Uterus (tissue), 4 donors: ENCODE measurements around the gene OR7D2. TPM values are rescaled to one million over a fixed set of nuclear protein-coding genes. Genes with fewer than 3 reads are reported as not detected.

Source experiments
- DNase-seq, 2 donors: peaks; one replicate each; pipeline ENCODE4 v3.0.0-alpha.2; 2019 to 2020
- H3K27ac ChIP-seq, 2 donors: fragments of 200-600 bp; sonication (generic); 1 replicate in 1 of 2; 2 replicates in 1 of 2; pipeline ENCODE4 v1.5.1; 2016 to 2018
- H3K27me3 ChIP-seq, 2 donors: fragments of 200-600 bp; sonication (generic); one replicate each; pipeline ENCODE4 v1.5.1; 2018 to 2019; ENCODE audit warnings: control low read depth in 1 of 2
- H3K36me3 ChIP-seq, 2 donors: fragments of 200-600 bp; sonication (generic); one replicate each; pipeline ENCODE4 v1.5.1; 2019; ENCODE audit warnings: control low read depth in 1 of 2
- H3K4me1 ChIP-seq, 2 donors: fragments of 200-600 bp; sonication (generic); one replicate each; pipeline ENCODE4 v1.5.1; 2018 to 2019; ENCODE audit warnings: control low read depth in 1 of 2
- H3K4me3 ChIP-seq, 2 donors: fragments of 200-600 bp; sonication (generic); 1 replicate in 1 of 2; 2 replicates in 1 of 2; pipeline ENCODE4 v1.5.1; 2018 to 2019; ENCODE audit warnings: mild to moderate bottlenecking in 1 of 2
- H3K9me3 ChIP-seq, 2 donors: fragments of 200-600 bp; sonication (generic); one replicate each; pipeline ENCODE4 v1.5.1; 2019; ENCODE audit warnings: control low read depth in 1 of 2
- POLR2A ChIP-seq, 2 donors: fragments of 450-650 bp; IDR thresholded peaks; one replicate each; pipeline ENCODE4 v1.6.1; 2016; ENCODE audit warnings: antibody characterized with exemption in 2 of 2, mild to moderate bottlenecking in 1 of 2, moderate library complexity in 1 of 2
- intact Hi-C: fragments of 100-400 bp; cut with DNase I; formaldehyde crosslinking; loops from one replicate; pipeline ENCODE4 v1.15.1; 2023; ENCODE audit warnings: low total_unique reads
- total RNA-seq, 4 donors: library from RNA; depleted of rRNA in 3 of 4; stranded (reverse); fragments of >200 nt in 3 of 4; gene quantifications; one replicate each; pipeline versions ENCODE4 v1.1.0 to v1.2.4, GENCODE V29; 2014 to 2023
- TF ChIP-seq, protein P1 (sequence below), 4 experiments: fragments of 200-600 bp in 2 of 4; fragments of 450-650 bp in 2 of 4; sonication (generic) in 2 of 4; IDR thresholded peaks; one replicate each; pipeline ENCODE4 v1.5.1; 2016 to 2019; ENCODE audit warnings: antibody characterized with exemption in 4 of 4, mild to moderate bottlenecking in 2 of 4, moderate library complexity in 1 of 4
- donor health status: DM: yes; HTN: yes; CAD: no.

OR7D2 gene
- not detected for total RNA-seq

DNA sequence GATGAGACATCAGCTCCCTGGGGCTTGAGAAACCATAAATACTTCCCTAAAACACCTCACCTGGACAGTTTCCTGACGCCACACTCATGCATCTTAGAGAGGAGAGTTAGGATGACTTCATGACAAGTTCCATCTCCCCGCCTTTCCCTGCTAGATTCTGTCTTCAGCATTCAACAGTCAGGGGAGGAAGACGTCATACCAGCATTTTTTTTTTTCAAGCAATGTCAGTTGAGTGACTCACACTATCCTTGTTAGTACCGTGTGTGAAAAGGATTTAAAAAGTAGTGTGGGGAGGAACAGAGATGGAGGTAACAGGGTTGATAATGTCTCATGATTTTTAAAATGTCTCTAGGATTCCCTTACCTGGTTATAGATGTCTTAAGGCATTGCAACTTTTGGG is at the start of gene OR7D2:
Gene OR7D2 (plus strand): TSS at position 79 of the 400 bp plus-strand sequence. CDS start 6,803 bp downstream, outside the sequence.
- no peak for DNase-seq
- Histone ChIP-seq H3K27me3 (no peaks in the 10 kb centered on the region), H3K36me3 (no peaks in the 10 kb centered on the region), H3K9me3 (no peaks in the 10 kb centered on the region), H3K4me1 (no peaks in the 10 kb centered on the region), H3K4me3 (no peak within 1 kb of the TSS), H3K27ac (no peak within 1 kb of the TSS)
- intact Hi-C loops = no loop called here
- TF ChIP-seq POLR2A (IDR thresholded peaks at IDR 0.05) = no peak
- TF ChIP-seq, protein P1, sequence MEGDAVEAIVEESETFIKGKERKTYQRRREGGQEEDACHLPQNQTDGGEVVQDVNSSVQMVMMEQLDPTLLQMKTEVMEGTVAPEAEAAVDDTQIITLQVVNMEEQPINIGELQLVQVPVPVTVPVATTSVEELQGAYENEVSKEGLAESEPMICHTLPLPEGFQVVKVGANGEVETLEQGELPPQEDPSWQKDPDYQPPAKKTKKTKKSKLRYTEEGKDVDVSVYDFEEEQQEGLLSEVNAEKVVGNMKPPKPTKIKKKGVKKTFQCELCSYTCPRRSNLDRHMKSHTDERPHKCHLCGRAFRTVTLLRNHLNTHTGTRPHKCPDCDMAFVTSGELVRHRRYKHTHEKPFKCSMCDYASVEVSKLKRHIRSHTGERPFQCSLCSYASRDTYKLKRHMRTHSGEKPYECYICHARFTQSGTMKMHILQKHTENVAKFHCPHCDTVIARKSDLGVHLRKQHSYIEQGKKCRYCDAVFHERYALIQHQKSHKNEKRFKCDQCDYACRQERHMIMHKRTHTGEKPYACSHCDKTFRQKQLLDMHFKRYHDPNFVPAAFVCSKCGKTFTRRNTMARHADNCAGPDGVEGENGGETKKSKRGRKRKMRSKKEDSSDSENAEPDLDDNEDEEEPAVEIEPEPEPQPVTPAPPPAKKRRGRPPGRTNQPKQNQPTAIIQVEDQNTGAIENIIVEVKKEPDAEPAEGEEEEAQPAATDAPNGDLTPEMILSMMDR (IDR thresholded peaks at IDR 0.05) = no peak

GRCh38 chr19:9130965-9131364 is 47.8 kb upstream of the OR7D2 start:
- Histone ChIP-seq H3K4me3 (no peak overlapping the region), H3K27me3 (no peaks in the 10 kb centered on the region), H3K36me3 (no peaks in the 10 kb centered on the region), H3K27ac (no peak overlapping the region), H3K9me3 (no peaks in the 10 kb centered on the region), H3K4me1 (no peaks in the 10 kb centered on the region)
- DNase-seq = no peak
- intact Hi-C loops = no loop called here
- TF ChIP-seq, protein P1 (IDR thresholded peaks at IDR 0.05) = no peak
- no peak for TF ChIP-seq POLR2A (IDR thresholded peaks at IDR 0.05)

- H3K27me3 ChIP-seq = no peaks in the 10 kb centered on the region
- H3K36me3 ChIP-seq = no peaks in the 10 kb centered on the region
- H3K9me3 ChIP-seq = no peaks in the 10 kb centered on the region
- intact Hi-C loops = no loop called here
- no peaks in the 10 kb centered on the region for H3K4me1 ChIP-seq
- H3K27ac ChIP-seq = no peak overlapping the region
- TF ChIP-seq, protein P1 (IDR thresholded peaks at IDR 0.05) = no peak
- TF ChIP-seq POLR2A (IDR thresholded peaks at IDR 0.05) = no peak
- DNase-seq = no peak
- no peak overlapping the region for H3K4me3 ChIP-seq
Measured at GRCh38 chr19:9132422-9132821, 46.4 kb upstream of the OR7D2 start.

GRCh38 chr19:9139609-9140158 is 39.1 kb upstream of the OR7D2 start:
- Histone ChIP-seq H3K36me3 (no peaks in the 10 kb centered on the region), H3K4me3 (peak overlapping the region; percentile 72 to 96), H3K4me1 (peaks cover 0 to 10% of the 10 kb centered on the region in 2 donors), H3K9me3 (peaks cover 0 to 4% of the 10 kb centered on the region in 2 donors), H3K27me3 (no peaks in the 10 kb centered on the region), H3K27ac (peak overlapping the region; percentile 87 to 90)
- intact Hi-C loops = no loop called here
- DNase-seq = no peak
- TF ChIP-seq, protein P1 (IDR thresholded peaks at IDR 0.05) = no peak
- no peak for TF ChIP-seq POLR2A (IDR thresholded peaks at IDR 0.05)

- Histone ChIP-seq H3K9me3 (peaks cover 0 to 10% of the 10 kb centered on the region in 2 donors), H3K36me3 (no peaks in the 10 kb centered on the region), H3K4me1 (peaks cover 0 to 10% of the 10 kb centered on the region in 2 donors), H3K4me3 (peak within 1 kb of the TSS; percentile 72 to 96), H3K27me3 (no peaks in the 10 kb centered on the region), H3K27ac (peak within 1 kb of the TSS; percentile 87 to 90)
- DNase-seq = peak; percentile 90 to 95
- TF ChIP-seq, protein P1 (IDR thresholded peaks at IDR 0.05) = no peak
- TF ChIP-seq POLR2A (IDR thresholded peaks at IDR 0.05) = peak in 1 of 2 donors; percentile 59
- intact Hi-C loops = no loop called here
Measured at GRCh38 chr19:9140159-9140874, 38.5 kb upstream of the OR7D2 start, which contains the start of gene ZNF317. Gene ZNF317, plus strand, starts transcription at chr19:9140397. Its CDS starts 15,620 bp downstream, at chr19:9156017.
